Measurements from ENCODE around the gene NT5DC1.
A peak's percentile ranks its signal among the peaks of the same experiment; 100 is the strongest.

The NT5DC1 gene

GRCh38 chr6:116239856-116240255 is 139.2 kb downstream of the NT5DC1 start:
- DNase-seq (ENCODE audit: low read depth in 2 of 2), result no peak

GRCh38 chr6:116244284-116244683 is 143.6 kb downstream of the NT5DC1 start:
- DNase-seq (ENCODE audit: low read depth in 2 of 2), result no peak

- no peak for DNase-seq (ENCODE audit: low read depth in 2 of 2)
These were observed 145.4 kb downstream of the NT5DC1 start for GRCh38 chr6:116246089-116246488.

- no peak for DNase-seq (ENCODE audit: low read depth in 2 of 2)
These were observed 146.6 kb downstream of the NT5DC1 start for GRCh38 chr6:116247285-116247684.

GRCh38 chr6:116248577-116248976 is 147.9 kb downstream of the NT5DC1 start:
- DNase-seq (ENCODE audit: low read depth in 2 of 2), result no peak

- DNase-seq (ENCODE audit: low read depth in 2 of 2), result no peak
These were observed 151.1 kb downstream of the NT5DC1 start for GRCh38 chr6:116251568-116252384.

- DNase-seq (ENCODE audit: low read depth in 2 of 2), result no peak
These were observed 152.5 kb downstream of the NT5DC1 start for GRCh38 chr6:116253188-116253504.

GRCh38 chr6:116253505-116254296 is 153.0 kb downstream of the NT5DC1 start, which contains the start of gene TSPYL4:
TSS of gene TSPYL4 (minus strand) at chr6:116254075. CDS start at chr6:116254008, 67 bp downstream.
- DNase-seq (ENCODE audit: low read depth in 2 of 2), result peak; percentile 84

- DNase-seq (ENCODE audit: low read depth in 2 of 2), result no peak
These were observed 153.8 kb downstream of the NT5DC1 start for GRCh38 chr6:116254297-116255056.

GRCh38 chr6:116255246-116255800 is 154.7 kb downstream of the NT5DC1 start:
- no peak for DNase-seq (ENCODE audit: low read depth in 2 of 2)

- no peak for DNase-seq (ENCODE audit: low read depth in 2 of 2)
These were observed 156.0 kb downstream of the NT5DC1 start for GRCh38 chr6:116256694-116257093.

GRCh38 chr6:116258520-116258919 is 157.9 kb downstream of the NT5DC1 start:
- no peak for DNase-seq (ENCODE audit: low read depth in 2 of 2)

GRCh38 chr6:116263353-116263752 is 162.7 kb downstream of the NT5DC1 start:
- no peak for DNase-seq (ENCODE audit: low read depth in 2 of 2)

GRCh38 chr6:116265041-116265829 is 164.6 kb downstream of the NT5DC1 start:
- no peak for DNase-seq (ENCODE audit: low read depth in 2 of 2)

- DNase-seq (ENCODE audit: low read depth in 2 of 2), result no peak
These were observed 166.2 kb downstream of the NT5DC1 start for GRCh38 chr6:116266803-116267202.

- DNase-seq (ENCODE audit: low read depth in 2 of 2), result no peak
These were observed 167.4 kb downstream of the NT5DC1 start for GRCh38 chr6:116267836-116268588.

GRCh38 chr6:116268589-116269293 is 168.1 kb downstream of the NT5DC1 start:
- no peak for DNase-seq (ENCODE audit: low read depth in 2 of 2)

GRCh38 chr6:116271149-116271708 is 170.6 kb downstream of the NT5DC1 start:
- no peak for DNase-seq (ENCODE audit: low read depth in 2 of 2)

GRCh38 chr6:116277124-116277523 is 176.5 kb downstream of the NT5DC1 start:
- no peak for DNase-seq (ENCODE audit: low read depth in 2 of 2)

- DNase-seq (ENCODE audit: low read depth in 2 of 2), result no peak
These were observed 177.8 kb downstream of the NT5DC1 start for GRCh38 chr6:116278481-116278829.

Measured in stimulated activated CD8-positive, alpha-beta memory T cell treated with anti-CD3 and anti-CD28 coated beads, Interleukin-7, amount 100 ng/mL, for 4 hours (primary cell).